Endothelial cell of umbilical vein (primary cell): ENCODE measurements around the gene TEAD4. TPM values are rescaled to one million over a fixed set of nuclear protein-coding genes. Genes with fewer than 3 reads are reported as not detected.

Source experiments
- BruUV-seq: library from RNA; stranded (reverse); fragments of 400-500 nt; replicated peaks from 2 replicates; lab custom pipeline; 2021; lab: Mats Ljungman, UMichigan
- CTCF ChIA-PET: fragments of 300-600, 350-600 bp; sonication (Branson Sonifier 250); formaldehyde crosslinking; loops from one replicate; lab custom pipeline; 2021; ENCODE audit warnings: antibody characterized with exemption, inconsistent platforms; lab: Charles Lee
- POLR2A ChIA-PET: fragments of 300-600, 350-600 bp; sonication (Branson Sonifier 250); formaldehyde crosslinking; loops from one replicate; lab custom pipeline; 2021; ENCODE audit warnings: antibody characterized with exemption, inconsistent platforms; lab: Charles Lee
- DNase-seq: peaks from one replicate; pipeline ENCODE4 v3.0.0-alpha.2; 2011; ENCODE audit warnings: low read depth, low spot score
- FAIRE-seq: peaks from 2 replicates; lab custom pipeline; 2011; peaks lifted over from hg19 to GRCh38; lab: Jason Lieb, UNC
- H2AFZ ChIP-seq: 2 replicates; pipeline ENCODE4 v1.6.0; 2012; ENCODE audit warnings: low read depth, low read length, control low read depth, inconsistent platforms
- H3K27ac ChIP-seq: 2 replicates; pipeline ENCODE4 v1.5.1; 2011; ENCODE audit warnings: low read depth, mild to moderate bottlenecking, control low read depth, low read length, moderate library complexity; ENCODE audit not compliant: insufficient read depth
- H3K27me3 ChIP-seq, 2 experiments: 2 replicates each; pipeline versions ENCODE4 v1.6.0 to v1.6.1; 2011; ENCODE audit warnings: low read length in 2 of 2, mixed read lengths in 1 of 2; ENCODE audit not compliant: control insufficient read depth in 2 of 2, insufficient read depth in 2 of 2
- H3K36me3 ChIP-seq, 2 experiments: 2 replicates in 1 of 2; 3 replicates in 1 of 2; pipeline ENCODE4 v1.5.1; 2011; ENCODE audit warnings: low read length in 2 of 2, mild to moderate bottlenecking in 1 of 2, moderate library complexity in 1 of 2; ENCODE audit not compliant: control insufficient read depth in 2 of 2, insufficient read depth in 2 of 2; ENCODE audit errors: extremely low read depth in 1 of 2
- H3K4me1 ChIP-seq: 3 replicates; pipeline ENCODE4 v1.5.1; 2011; ENCODE audit warnings: mild to moderate bottlenecking, low read length; ENCODE audit not compliant: control insufficient read depth, insufficient read depth; ENCODE audit errors: extremely low read depth
- H3K4me2 ChIP-seq: 2 replicates; pipeline ENCODE4 v1.6.1; 2011; ENCODE audit warnings: low read length, control low read depth, mixed read lengths; ENCODE audit not compliant: insufficient read depth
- H3K4me3 ChIP-seq, 3 experiments: fragments of 200-600 bp in 1 of 3; sonication (generic), shearing (Covaris generic) in 1 of 3; replicated peaks in 1 of 3; 2 replicates each; pipeline ENCODE4 v1.5.1; 2011 to 2016; ENCODE audit warnings: control low read depth in 3 of 3, low read length in 3 of 3, mild to moderate bottlenecking in 2 of 3, inconsistent platforms in 1 of 3, low read depth in 1 of 3, moderate library complexity in 1 of 3; ENCODE audit not compliant: insufficient read depth in 1 of 3
- H3K79me2 ChIP-seq: 2 replicates; pipeline ENCODE4 v1.6.0; 2012; ENCODE audit warnings: low read length, inconsistent platforms; ENCODE audit not compliant: control insufficient read depth, insufficient read depth
- H3K9ac ChIP-seq: replicated peaks from 2 replicates; pipeline ENCODE3; 2011; ENCODE audit warnings: low read length, control low read depth; ENCODE audit not compliant: insufficient read depth; ENCODE audit errors: extremely low read depth
- H3K9me1 ChIP-seq: replicated peaks from 3 replicates; pipeline ENCODE4 v1.6.0; 2011; ENCODE audit warnings: mild to moderate bottlenecking, low read length; ENCODE audit not compliant: control insufficient read depth, insufficient read depth; ENCODE audit errors: extremely low read depth
- H3K9me3 ChIP-seq: replicated peaks from 2 replicates; pipeline ENCODE4 v1.5.1; 2012; ENCODE audit warnings: low read length, inconsistent platforms; ENCODE audit not compliant: control insufficient read depth, insufficient read depth
- H4K20me1 ChIP-seq: replicated peaks from 2 replicates; pipeline ENCODE3; 2011; ENCODE audit warnings: mild to moderate bottlenecking, low read length; ENCODE audit not compliant: control insufficient read depth, insufficient read depth; ENCODE audit errors: extremely low read depth
- CTCF ChIP-seq, 2 donors: IDR thresholded peaks; 1 replicate in 1 of 2; 2 replicates in 1 of 2; pipeline ENCODE4 v1.5.1; 2011; ENCODE audit warnings: low read length in 2 of 2, mild to moderate bottlenecking in 2 of 2, moderate library complexity in 2 of 2, control low read depth in 1 of 2, inconsistent platforms in 1 of 2, low read depth in 1 of 2; ENCODE audit not compliant: insufficient read depth in 1 of 2; ENCODE audit errors: extremely low read depth in 1 of 2
- EZH2 ChIP-seq: IDR thresholded peaks from 2 replicates; pipeline ENCODE4 v1.6.1; 2012; ENCODE audit warnings: borderline replicate concordance, low read depth, mild to moderate bottlenecking, moderate library complexity, low read length, inconsistent platforms; ENCODE audit not compliant: severe bottlenecking
- GATA2 ChIP-seq: IDR thresholded peaks from 2 replicates; pipeline ENCODE4 v1.7.0; 2011; ENCODE audit warnings: low read depth, mild to moderate bottlenecking, moderate library complexity, mixed read lengths, low read length; ENCODE audit not compliant: insufficient read length, insufficient read depth
- JUN ChIP-seq: IDR thresholded peaks from 2 replicates; pipeline ENCODE4 v1.6.1; 2011; ENCODE audit warnings: borderline replicate concordance, low read depth; ENCODE audit not compliant: insufficient read length, insufficient read depth
- MAX ChIP-seq: IDR thresholded peaks from 2 replicates; pipeline ENCODE4 v1.6.1; 2011; ENCODE audit not compliant: insufficient read depth, insufficient read length
- MYC ChIP-seq: IDR thresholded peaks from one replicate; pipeline ENCODE4 v1.6.1; 2011; ENCODE audit warnings: mild to moderate bottlenecking, low read depth, low read length
- POLR2A ChIP-seq: IDR thresholded peaks from 2 replicates; pipeline ENCODE4 v1.6.1; 2012; ENCODE audit warnings: low read depth, mild to moderate bottlenecking, control low read depth, low read length
- POLR2AphosphoS5 ChIP-seq: IDR thresholded peaks from 2 replicates; pipeline ENCODE4 v1.6.1; 2012; ENCODE audit warnings: low read depth, mild to moderate bottlenecking, control low read depth, low read length, moderate library complexity; ENCODE audit not compliant: insufficient read depth
- dilution Hi-C: fragments of 300-500 bp; cut with MboI; formaldehyde crosslinking; loops from one replicate; pipeline ENCODE4 v1.15.0; 2019; ENCODE audit warnings: low sequenced_read_pairs; ENCODE audit not compliant: extremely low pct_ligation_motif_present
- intact Hi-C: fragments of 100-400 bp; cut with micrococcal nuclease; formaldehyde crosslinking; loops from one replicate; pipeline ENCODE4 v1.10.0; 2022
- polyA plus RNA-seq, 4 experiments: library from polyadenylated mRNA; depleted of rRNA in 3 of 4; stranded (reverse) in 3 of 4; unstranded in 1 of 4; fragments of >200 nt; gene quantifications; 2 replicates each; pipeline versions ENCODE4 v1.2.1 to v1.2.3, GENCODE V29; 2011 to 2012; ENCODE audit warnings: missing spikeins in 1 of 4
- total RNA-seq: library from RNA; stranded (reverse); gene quantifications from 2 replicates; pipeline ENCODE4 v1.2.3, GENCODE V29; 2021

The TEAD4 gene
- total and polyA plus RNA-seq, 2 donors (not counting 3 experiments of a cell fraction or from before 2014, with no cell fraction given): 34.4 to 46.0 TPM

- no peaks in the 10 kb centered on the region for H3K9me3 ChIP-seq
- TF ChIP-seq POLR2AphosphoS5: no peak
- TF ChIP-seq EZH2: no peak
- no peak for TF ChIP-seq GATA2
- TF ChIP-seq JUN: no peak
- TF ChIP-seq MYC: no peak
- TF ChIP-seq CTCF (IDR thresholded peaks at IDR 0.05; ENCODE audit: extremely low read depth in 1 of 2, insufficient read depth in 1 of 2, low read depth in 1 of 2, low read length in 2 of 2): no peak
- TF ChIP-seq MAX: no peak
- TF ChIP-seq POLR2A: no peak
- H3K9ac ChIP-seq: no peak overlapping the region
- peaks cover under 1% of the 10 kb centered on the region for H3K4me1 ChIP-seq
- CTCF ChIA-PET: no interaction called here
- no peaks in the 10 kb centered on the region for H3K9me1 ChIP-seq
- no peaks in the 10 kb centered on the region for H3K79me2 ChIP-seq
- BruUV-seq: no TSS peak
- H3K4me3 ChIP-seq: no peak overlapping the region
- H3K36me3 ChIP-seq: peaks cover 0 to 12% of the 10 kb centered on the region in 2 experiments
- H3K27ac ChIP-seq: no peak overlapping the region
- H4K20me1 ChIP-seq: no peaks in the 10 kb centered on the region
- no peak overlapping the region for H3K4me2 ChIP-seq
- dilution Hi-C loops: no loop called here
- no peak for DNase-seq
- no peak overlapping the region for H2AFZ ChIP-seq
- POLR2A ChIA-PET: interaction anchor here (0.6 kb wide), 1 partner anchor 14 kb away, joined by 3 read pairs; no protein-coding TSS in a partner anchor
- FAIRE-seq: no peak
- intact Hi-C loops: no loop called here
- H3K27me3 ChIP-seq: no peaks in the 10 kb centered on the region
Observed at GRCh38 chr12:3038926-3039510, 79.8 kb downstream of the TEAD4 start.
